Fibroblast of lung (primary cell): ENCODE measurements around the gene OR2AT4.

Experiments
- EZH2 ChIP-seq: IDR thresholded peaks from 2 replicates; pipeline ENCODE4 v1.5.1; 2012; ENCODE audit warnings: low read length, control low read depth, mild to moderate bottlenecking; ENCODE audit errors: missing control alignments
- TF ChIP-seq, protein P1 (sequence below), 2 donors: IDR thresholded peaks in 1 of 2; conservative IDR thresholded peaks in 1 of 2; 1 replicate in 1 of 2; 2 replicates in 1 of 2; pipeline ENCODE4 v1.5.1; 2011 to 2012; ENCODE audit warnings: low read length in 2 of 2, control low read depth in 1 of 2, inconsistent platforms in 1 of 2, low read depth in 1 of 2, mild to moderate bottlenecking in 1 of 2

- TF ChIP-seq, protein P1, sequence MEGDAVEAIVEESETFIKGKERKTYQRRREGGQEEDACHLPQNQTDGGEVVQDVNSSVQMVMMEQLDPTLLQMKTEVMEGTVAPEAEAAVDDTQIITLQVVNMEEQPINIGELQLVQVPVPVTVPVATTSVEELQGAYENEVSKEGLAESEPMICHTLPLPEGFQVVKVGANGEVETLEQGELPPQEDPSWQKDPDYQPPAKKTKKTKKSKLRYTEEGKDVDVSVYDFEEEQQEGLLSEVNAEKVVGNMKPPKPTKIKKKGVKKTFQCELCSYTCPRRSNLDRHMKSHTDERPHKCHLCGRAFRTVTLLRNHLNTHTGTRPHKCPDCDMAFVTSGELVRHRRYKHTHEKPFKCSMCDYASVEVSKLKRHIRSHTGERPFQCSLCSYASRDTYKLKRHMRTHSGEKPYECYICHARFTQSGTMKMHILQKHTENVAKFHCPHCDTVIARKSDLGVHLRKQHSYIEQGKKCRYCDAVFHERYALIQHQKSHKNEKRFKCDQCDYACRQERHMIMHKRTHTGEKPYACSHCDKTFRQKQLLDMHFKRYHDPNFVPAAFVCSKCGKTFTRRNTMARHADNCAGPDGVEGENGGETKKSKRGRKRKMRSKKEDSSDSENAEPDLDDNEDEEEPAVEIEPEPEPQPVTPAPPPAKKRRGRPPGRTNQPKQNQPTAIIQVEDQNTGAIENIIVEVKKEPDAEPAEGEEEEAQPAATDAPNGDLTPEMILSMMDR (conservative IDR thresholded peaks at IDR 0.05 in 1 of 2, IDR thresholded peaks at IDR 0.05 in 1 of 2; ENCODE audit: low read depth in 1 of 2, low read length in 2 of 2) = no peak
- TF ChIP-seq EZH2 = no peak
These were observed 37.4 kb downstream of the OR2AT4 start for GRCh38 chr11:75059299-75059698.
